Stimulated activated naive B cell treated with anti-CD40 and anti-IgM and Interleukin-4, amounts not matched to agents 10 μg/mL and 1 μg/mL and 100 μg/mL, for 72 hours (primary cell): ENCODE measurements around the gene AGAP1.
"Not testable (repeated sequence)": the region's sequence is repeated elsewhere in the genome, so short reads cannot be mapped to it uniquely, and the experiment has no call there.

ENCODE experiments used
- ATAC-seq, 2 donors: fragments of 150-1000 bp; cut with Tn5 transposase; replicated peaks; 2 replicates each; pipeline ENCODE4 v1.10.0; 2021; ENCODE audit warnings: moderate library complexity in 1 of 2
- DNase-seq: peaks from one replicate; pipeline ENCODE4 v3.0.0; 2021
- H3K27ac Mint-ChIP-seq: one replicate; pipeline ENCODE4 v1.8.0; 2022; ENCODE audit warnings: mild to moderate bottlenecking, mixed read lengths
- H3K27me3 Mint-ChIP-seq, 2 donors: one replicate each; pipeline ENCODE4 v1.8.0; 2022; ENCODE audit warnings: mixed read lengths in 2 of 2
- H3K36me3 Mint-ChIP-seq, 2 donors: one replicate each; pipeline ENCODE4 v1.8.0; 2022; ENCODE audit warnings: mixed read lengths in 2 of 2, mild to moderate bottlenecking in 1 of 2
- H3K4me1 Mint-ChIP-seq, 2 donors: one replicate each; pipeline ENCODE4 v1.8.0; 2022; ENCODE audit warnings: mixed read lengths in 2 of 2, mild to moderate bottlenecking in 1 of 2
- H3K4me3 Mint-ChIP-seq, 2 donors: one replicate each; pipeline ENCODE4 v1.8.0; 2022; ENCODE audit warnings: mild to moderate bottlenecking in 2 of 2, mixed read lengths in 2 of 2, moderate library complexity in 1 of 2
- H3K9me3 Mint-ChIP-seq, 2 donors: one replicate each; pipeline ENCODE4 v1.8.0; 2022; ENCODE audit warnings: mixed read lengths in 2 of 2, mild to moderate bottlenecking in 1 of 2

Gene AGAP1

DNA sequence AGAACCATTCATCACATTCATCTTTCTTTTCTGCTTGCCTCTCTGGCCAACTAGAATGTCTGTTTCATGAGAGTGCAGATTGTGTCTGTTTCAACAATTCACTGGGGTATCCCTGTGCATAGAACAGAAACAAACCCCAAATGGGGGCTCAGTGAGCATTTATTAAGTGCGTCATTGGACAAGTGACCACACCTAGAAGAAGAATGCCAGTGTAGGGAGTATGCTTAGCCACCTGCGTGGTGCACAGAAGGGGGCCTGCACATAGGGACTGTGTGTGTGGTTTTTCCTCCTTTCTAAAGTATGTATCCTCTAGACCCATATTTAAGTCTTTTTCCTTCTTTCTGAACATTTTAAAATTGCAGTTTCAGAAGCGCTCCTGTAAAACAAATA, 255.9 kb downstream of the AGAP1 start:
- no peak overlapping the region for H3K27ac Mint-ChIP-seq
- DNase-seq, result no peak
- no peak overlapping the region for H3K4me3 Mint-ChIP-seq
- H3K4me1 Mint-ChIP-seq, result peaks cover 0 to 4% of the 10 kb centered on the region in 2 donors
- peaks cover 15 to 21% of the 10 kb centered on the region in 2 donors for H3K27me3 Mint-ChIP-seq
- no peaks in the 10 kb centered on the region for H3K9me3 Mint-ChIP-seq
- no peaks in the 10 kb centered on the region for H3K36me3 Mint-ChIP-seq
- ATAC-seq, result no peak

- no peak overlapping the region for H3K27ac Mint-ChIP-seq
These were observed 259.0 kb downstream of the AGAP1 start for GRCh38 chr2:235752846-235753245.

DNA sequence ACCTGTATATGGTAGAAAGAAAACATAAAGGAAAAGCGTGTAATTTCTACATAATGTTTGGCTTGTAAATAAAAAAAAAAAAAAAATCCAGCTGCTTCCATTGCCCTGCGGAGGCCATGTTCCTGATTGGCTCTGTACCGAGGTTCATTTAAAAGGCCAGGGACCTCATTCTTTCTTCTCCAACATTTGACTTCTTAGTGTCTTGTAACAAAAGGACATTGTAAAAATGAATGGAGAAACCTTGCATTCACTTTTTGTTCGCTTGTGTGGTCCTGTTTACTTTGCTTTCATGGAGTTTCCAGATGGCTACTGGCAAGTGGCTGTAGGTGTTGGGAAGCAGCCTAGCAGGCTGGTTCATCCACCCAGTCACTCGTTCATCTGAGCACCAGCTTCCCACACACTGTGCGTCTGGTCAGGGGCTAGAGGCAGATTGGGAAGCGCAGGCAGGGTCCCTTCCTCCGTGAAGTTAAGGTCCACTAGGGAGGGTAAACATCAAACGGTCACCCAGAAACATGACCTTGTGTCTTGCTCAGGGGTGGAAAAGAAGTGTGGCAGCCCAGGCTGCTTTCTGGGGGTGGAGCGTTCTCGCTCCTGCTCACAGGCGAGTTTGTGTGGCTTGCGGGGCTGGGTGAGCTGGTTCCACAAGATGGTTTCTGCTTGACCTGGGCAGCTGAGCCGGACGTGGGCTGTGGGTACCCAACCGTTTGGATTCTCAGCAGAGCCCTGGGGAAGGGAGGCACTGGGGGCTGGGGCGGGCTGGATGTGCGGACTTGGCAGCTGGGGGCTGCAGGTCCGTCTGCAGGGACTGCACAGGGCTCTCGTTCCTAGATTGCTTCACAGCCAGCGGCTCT, 260.7 kb downstream of the AGAP1 start:
- ATAC-seq (no peak), DNase-seq (no peak)
- H3K36me3 Mint-ChIP-seq, result no peaks in the 10 kb centered on the region
- peaks cover 0 to 1% of the 10 kb centered on the region in 2 donors for H3K4me1 Mint-ChIP-seq
- H3K27ac Mint-ChIP-seq, result no peak overlapping the region
- H3K27me3 Mint-ChIP-seq, result peaks cover 6 to 16% of the 10 kb centered on the region in 2 donors
- H3K9me3 Mint-ChIP-seq, result no peaks in the 10 kb centered on the region
- H3K4me3 Mint-ChIP-seq, result no peak overlapping the region

More at GRCh38 chr2:235752846-235753245, 259.0 kb downstream of the AGAP1 start:
- ATAC-seq, result no peak
- Mint-ChIP-seq H3K4me3 (no peak overlapping the region), H3K36me3 (no peaks in the 10 kb centered on the region), H3K27me3 (peaks cover 10 to 18% of the 10 kb centered on the region in 2 donors), H3K9me3 (no peaks in the 10 kb centered on the region), H3K4me1 (peaks cover 0 to 4% of the 10 kb centered on the region in 2 donors)
- no peak for DNase-seq

- Mint-ChIP-seq H3K9me3 (no peaks in the 10 kb centered on the region), H3K27me3 (peaks cover 0 to 6% of the 10 kb centered on the region in 2 donors), H3K36me3 (no peaks in the 10 kb centered on the region), H3K4me3 (no peak overlapping the region), H3K4me1 (no peaks in the 10 kb centered on the region), H3K27ac (no peak overlapping the region)
- DNase-seq (no peak), ATAC-seq (no peak)
These were observed 262.6 kb downstream of the AGAP1 start for GRCh38 chr2:235756491-235756890.

- ATAC-seq (no peak), DNase-seq (no peak)
- Mint-ChIP-seq H3K27me3 (peaks cover 0 to 2% of the 10 kb centered on the region in 2 donors), H3K4me1 (no peaks in the 10 kb centered on the region), H3K9me3 (no peaks in the 10 kb centered on the region), H3K4me3 (no peak overlapping the region), H3K27ac (no peak overlapping the region), H3K36me3 (no peaks in the 10 kb centered on the region)
These were observed 263.4 kb downstream of the AGAP1 start for GRCh38 chr2:235757212-235757611.

GRCh38 chr2:235757640-235758039, 263.8 kb downstream of the AGAP1 start:
- Mint-ChIP-seq H3K4me1 (no peaks in the 10 kb centered on the region), H3K27me3 (peaks cover 0 to 6% of the 10 kb centered on the region in 2 donors), H3K36me3 (no peaks in the 10 kb centered on the region), H3K4me3 (no peak overlapping the region), H3K27ac (no peak overlapping the region), H3K9me3 (no peaks in the 10 kb centered on the region)
- ATAC-seq, result no peak
- no peak for DNase-seq

GRCh38 chr2:235762832-235763598, 269.2 kb downstream of the AGAP1 start:
- Mint-ChIP-seq H3K27me3 (peaks cover 0 to 11% of the 10 kb centered on the region in 2 donors), H3K27ac (no peak overlapping the region), H3K4me1 (peaks cover 0 to 2% of the 10 kb centered on the region in 2 donors), H3K4me3 (no peak overlapping the region), H3K36me3 (no peaks in the 10 kb centered on the region), H3K9me3 (no peaks in the 10 kb centered on the region)
- ATAC-seq (no peak), DNase-seq (no peak)

DNA sequence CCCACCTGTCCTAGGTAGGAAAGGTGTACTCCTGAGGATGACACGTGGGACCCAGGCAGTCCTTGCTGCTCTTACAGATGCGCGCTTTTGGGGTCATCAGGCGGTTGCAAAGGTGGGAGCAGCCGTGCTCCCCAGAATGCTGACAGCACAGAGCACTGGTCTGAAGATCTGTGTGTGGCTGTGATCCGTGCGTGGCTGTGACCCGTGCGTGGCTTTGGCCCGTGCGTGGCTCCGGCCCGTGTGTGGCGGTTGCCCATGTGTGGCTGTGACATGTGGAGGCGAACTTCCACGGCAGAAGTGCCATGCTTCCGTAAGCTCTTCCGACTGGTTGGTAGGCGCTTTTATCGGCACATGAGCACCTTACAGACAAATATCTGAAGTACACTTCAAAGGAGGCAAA, 270.0 kb downstream of the AGAP1 start:
- Mint-ChIP-seq H3K9me3 (no peaks in the 10 kb centered on the region), H3K27ac (no peak overlapping the region), H3K36me3 (no peaks in the 10 kb centered on the region), H3K27me3 (peaks cover 0 to 11% of the 10 kb centered on the region in 2 donors), H3K4me3 (no peak overlapping the region), H3K4me1 (peaks cover 0 to 2% of the 10 kb centered on the region in 2 donors)
- ATAC-seq (no peak), DNase-seq (no peak)

DNA sequence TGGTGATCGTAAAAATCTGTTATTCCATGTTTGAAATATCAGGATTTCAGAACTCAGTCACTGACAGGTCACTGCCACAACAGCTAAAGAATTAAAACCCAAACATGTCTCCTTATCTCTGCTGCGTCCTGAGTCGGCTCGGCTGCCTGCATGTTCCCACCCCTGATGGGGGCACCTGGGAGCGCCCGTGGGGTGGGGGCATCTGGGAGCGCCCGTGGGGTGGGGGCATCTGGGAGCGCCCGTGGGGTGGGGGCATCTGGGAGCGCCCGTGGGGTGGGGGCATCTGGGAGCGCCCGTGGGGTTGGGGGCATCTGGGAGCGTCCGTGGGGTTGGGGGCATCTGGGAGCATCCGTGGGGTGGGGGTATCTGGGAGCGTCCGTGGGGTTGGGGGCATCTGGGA, 270.6 kb downstream of the AGAP1 start:
- H3K9me3 Mint-ChIP-seq, H3K4me3 Mint-ChIP-seq, H3K4me1 Mint-ChIP-seq, H3K27ac Mint-ChIP-seq, H3K36me3 Mint-ChIP-seq, DNase-seq, ATAC-seq: not testable (repeated sequence)
- H3K27me3 Mint-ChIP-seq, result peaks cover 0 to 11% of the 10 kb centered on the region in 2 donors

- H3K36me3 Mint-ChIP-seq, result no peaks in the 10 kb centered on the region
These were observed 271.5 kb downstream of the AGAP1 start for GRCh38 chr2:235765181-235765820.

GRCh38 chr2:235766278-235766677, 272.4 kb downstream of the AGAP1 start:
- H3K9me3 Mint-ChIP-seq, result no peaks in the 10 kb centered on the region
- peaks cover 0 to 2% of the 10 kb centered on the region in 2 donors for H3K4me1 Mint-ChIP-seq
- no peak overlapping the region for H3K27ac Mint-ChIP-seq
- peaks cover 0 to 11% of the 10 kb centered on the region in 2 donors for H3K27me3 Mint-ChIP-seq
- peak; percentile 76 to 88 for ATAC-seq
- peak; percentile 23 for DNase-seq
- H3K36me3 Mint-ChIP-seq, result no peaks in the 10 kb centered on the region
- H3K4me3 Mint-ChIP-seq, result no peak overlapping the region

More at GRCh38 chr2:235765181-235765820, 271.5 kb downstream of the AGAP1 start:
- Mint-ChIP-seq H3K27ac (no peak overlapping the region), H3K27me3 (peaks cover 0 to 11% of the 10 kb centered on the region in 2 donors), H3K9me3 (no peaks in the 10 kb centered on the region), H3K4me1 (peaks cover 0 to 2% of the 10 kb centered on the region in 2 donors), H3K4me3 (no peak overlapping the region)
- ATAC-seq (no peak), DNase-seq (no peak)

GRCh38 chr2:235768606-235769005, 274.8 kb downstream of the AGAP1 start:
- Mint-ChIP-seq H3K36me3 (no peaks in the 10 kb centered on the region), H3K9me3 (no peaks in the 10 kb centered on the region), H3K4me3 (no peak overlapping the region), H3K27ac (no peak overlapping the region), H3K4me1 (peaks cover 0 to 2% of the 10 kb centered on the region in 2 donors), H3K27me3 (peaks cover 0 to 10% of the 10 kb centered on the region in 2 donors)
- DNase-seq (no peak), ATAC-seq (no peak)

DNA sequence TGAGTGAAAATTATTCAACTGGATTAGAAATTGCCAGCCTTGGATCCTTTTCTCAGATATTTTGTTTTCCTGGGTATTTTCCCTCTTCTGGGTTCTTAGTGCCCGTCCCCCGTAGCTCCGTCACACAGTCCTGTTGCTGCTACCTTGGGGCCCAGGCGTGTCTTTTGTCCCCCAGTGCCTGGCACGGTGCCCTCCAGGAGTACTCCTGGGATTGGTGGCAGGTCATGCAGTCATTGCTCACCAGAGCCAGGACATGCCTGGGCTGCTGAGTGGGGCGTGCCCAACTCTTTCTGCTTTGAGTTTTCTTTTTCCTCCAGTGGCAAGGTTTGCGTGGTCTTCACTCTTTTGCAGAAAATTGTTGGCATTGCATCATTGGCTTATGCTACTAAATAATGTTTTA, 275.2 kb downstream of the AGAP1 start:
- H3K4me3 Mint-ChIP-seq, result no peak overlapping the region
- H3K27me3 Mint-ChIP-seq, result peaks cover 0 to 10% of the 10 kb centered on the region in 2 donors
- peaks cover 0 to 2% of the 10 kb centered on the region in 2 donors for H3K4me1 Mint-ChIP-seq
- H3K36me3 Mint-ChIP-seq, result no peaks in the 10 kb centered on the region
- H3K9me3 Mint-ChIP-seq, result no peaks in the 10 kb centered on the region
- DNase-seq (no peak), ATAC-seq (no peak)
- no peak overlapping the region for H3K27ac Mint-ChIP-seq
